ENCODE measurements around the gene REC8. TPM values are rescaled to one million over a fixed set of nuclear protein-coding genes. Genes with fewer than 3 reads are reported as not detected.
A peak's percentile ranks its signal among the peaks of the same experiment; 100 is the strongest.

REC8 gene
- total and polyA plus RNA-seq, 2 of the 13 experiments (the other 11 are each of a cell fraction or from before 2014, with no cell fraction given), result 3.4 to 14.7 TPM

DNA sequence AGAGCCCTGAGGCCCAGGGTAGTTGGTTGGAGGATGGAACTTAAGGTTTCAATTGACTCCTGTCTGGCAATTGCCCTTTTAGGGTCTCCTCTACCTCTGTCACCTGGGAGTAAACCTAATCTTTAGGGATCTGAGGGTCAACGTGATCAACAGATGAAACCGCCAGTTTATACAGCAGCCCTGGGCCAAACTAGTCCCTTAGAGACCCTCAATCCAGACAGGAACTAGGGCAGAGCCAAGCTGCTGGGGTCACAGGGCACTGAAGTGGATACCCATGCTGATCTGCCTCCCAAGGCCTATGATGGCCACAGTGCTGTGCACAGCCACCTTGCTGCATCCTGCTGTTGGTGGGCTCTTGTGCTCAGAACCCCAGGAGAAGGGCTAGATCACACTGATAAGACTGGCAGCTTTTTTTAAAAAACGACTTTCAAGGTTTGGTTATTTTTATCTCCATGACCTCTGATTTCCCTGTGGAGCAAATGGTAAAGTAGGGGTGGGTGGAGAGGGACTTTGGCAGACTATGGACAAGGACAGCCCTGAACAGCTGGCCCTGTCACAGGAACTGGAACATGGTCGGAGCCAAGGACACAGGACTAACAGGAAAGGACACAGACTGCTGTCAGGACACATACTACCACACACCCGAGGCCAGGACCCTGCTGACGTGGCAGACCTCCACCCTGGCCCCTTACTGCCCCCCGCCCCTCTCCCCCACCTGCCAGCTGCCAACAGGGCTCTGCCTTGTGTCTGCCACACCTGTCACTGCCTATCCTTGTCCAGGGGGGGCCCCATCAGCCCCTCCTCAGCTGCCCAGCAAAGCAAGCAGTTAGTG, 40.9 kb upstream of the REC8 start (continued):
- peak; percentile 56; the same call in 1 of the 2 replicates for TF ChIP-seq YEATS4 (CRISPR knock-in tag; IDR thresholded peaks at IDR 0.05; ENCODE audit: borderline replicate concordance)
- TF ChIP-seq ZNF3 (CRISPR knock-in tag; IDR thresholded peaks at IDR 0.05), result no peak
- TF ChIP-seq, protein P1, sequence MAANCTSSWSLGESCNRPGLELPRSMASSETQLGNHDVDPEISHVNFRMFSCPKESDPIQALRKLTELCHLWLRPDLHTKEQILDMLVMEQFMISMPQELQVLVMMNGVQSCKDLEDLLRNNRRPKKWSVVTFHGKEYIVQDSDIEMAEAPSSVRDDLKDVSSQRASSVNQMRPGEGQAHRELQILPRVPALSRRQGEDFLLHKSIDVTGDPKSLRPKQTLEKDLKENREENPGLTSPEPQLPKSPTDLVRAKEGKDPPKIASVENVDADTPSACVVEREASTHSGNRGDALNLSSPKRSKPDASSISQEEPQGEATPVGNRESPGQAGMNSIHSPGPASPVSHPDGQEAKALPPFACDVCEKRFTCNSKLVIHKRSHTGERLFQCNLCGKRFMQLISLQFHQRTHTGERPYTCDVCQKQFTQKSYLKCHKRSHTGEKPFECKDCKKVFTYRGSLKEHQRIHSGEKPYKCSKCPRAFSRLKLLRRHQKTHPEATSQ (CRISPR knock-in tag; IDR thresholded peaks at IDR 0.05; ENCODE audit: borderline replicate concordance), result no peak
- TF ChIP-seq FOXA1 (IDR thresholded peaks at IDR 0.05), result no peak
- TF ChIP-seq FOXA1 (CRISPR knock-in tag; IDR thresholded peaks at IDR 0.05), result peak; percentile 36; the same call in 1 of the 2 replicates
- TF ChIP-seq KDM5B (CRISPR knock-in tag; IDR thresholded peaks at IDR 0.05; ENCODE audit: borderline replicate concordance), result no peak
- TF ChIP-seq ZSCAN31 (CRISPR knock-in tag; IDR thresholded peaks at IDR 0.05; ENCODE audit: low read depth), result peak; percentile 56; the same call in 1 of the 2 replicates
- no peak for TF ChIP-seq SMARCC2 (IDR thresholded peaks at IDR 0.05)
- no peak for TF ChIP-seq ZFP36L2 (CRISPR knock-in tag; IDR thresholded peaks at IDR 0.05)
- TF ChIP-seq CCDC6 (CRISPR knock-in tag; IDR thresholded peaks at IDR 0.05), result no peak
- no peak for TF ChIP-seq ZNF207 (IDR thresholded peaks at IDR 0.05; ENCODE audit: borderline replicate concordance)
- peak; percentile 40; the same call in 1 of the 2 replicates for TF ChIP-seq ZNF567 (CRISPR knock-in tag; IDR thresholded peaks at IDR 0.05; ENCODE audit: borderline replicate concordance)
- TF ChIP-seq WIZ (CRISPR knock-in tag; IDR thresholded peaks at IDR 0.05), result peak; percentile 83
- TF ChIP-seq ZNF33B (CRISPR knock-in tag; IDR thresholded peaks at IDR 0.05), result no peak
- no peak for TF ChIP-seq ZNF777 (CRISPR knock-in tag; IDR thresholded peaks at IDR 0.05)
- TF ChIP-seq SIX4 (CRISPR knock-in tag; IDR thresholded peaks at IDR 0.05), result no peak
- TF ChIP-seq ZBTB20 (CRISPR knock-in tag; IDR thresholded peaks at IDR 0.05; ENCODE audit: borderline replicate concordance, low read depth), result peak; percentile 62; the same call in 1 of the 2 replicates
- 0 out of 2 replicates have a peak, but pooled peaks have one; percentile 33 for TF ChIP-seq SIX1 (CRISPR knock-in tag; IDR thresholded peaks at IDR 0.05; ENCODE audit: borderline replicate concordance)
- no peak for TF ChIP-seq XRCC5 (optimal IDR thresholded peaks at IDR 0.05; ENCODE audit: low read length)
- TF ChIP-seq IKZF5 (CRISPR knock-in tag; IDR thresholded peaks at IDR 0.05), result peak; percentile 81
- TF ChIP-seq DNMT3B (CRISPR knock-in tag; conservative IDR thresholded peaks at IDR 0.05), result no peak
- TF ChIP-seq RARA (CRISPR knock-in tag; IDR thresholded peaks at IDR 0.05), result peak; percentile 91
- TF ChIP-seq ZNF616 (CRISPR knock-in tag; IDR thresholded peaks at IDR 0.05; ENCODE audit: low read depth), result no peak
- no peak for TF ChIP-seq SNAPC2 (CRISPR knock-in tag; IDR thresholded peaks at IDR 0.05)
- no peak for TF ChIP-seq CCAR2 (optimal IDR thresholded peaks at IDR 0.05; ENCODE audit: low read depth, low read length)
- no peak for TF ChIP-seq CBX5 (CRISPR knock-in tag; IDR thresholded peaks at IDR 0.05; ENCODE audit: borderline replicate concordance)
- peak; percentile 60; the same call in 1 of the 3 replicates for TF ChIP-seq MXI1 (IDR thresholded peaks at IDR 0.05; ENCODE audit: borderline replicate concordance, low read depth, low read length)
- no peak for TF ChIP-seq SNAI1 (CRISPR knock-in tag; IDR thresholded peaks at IDR 0.05; ENCODE audit: borderline replicate concordance)
- TF ChIP-seq MEF2D (CRISPR knock-in tag; IDR thresholded peaks at IDR 0.05), result peak; percentile 99
- no peak for TF ChIP-seq SRSF9 (IDR thresholded peaks at IDR 0.05; ENCODE audit: borderline replicate concordance, insufficient read depth, low read depth, low read length, poor library complexity, severe bottlenecking)
- peak; percentile 64; the same call in 1 of the 2 replicates for TF ChIP-seq ZSCAN21 (CRISPR knock-in tag; IDR thresholded peaks at IDR 0.05; ENCODE audit: borderline replicate concordance)

Measured in HepG2 (cell line).